ENCODE data around the gene MAB21L3. TPM values are rescaled to one million over a fixed set of nuclear protein-coding genes. Genes with fewer than 3 reads are reported as not detected.
A peak's percentile ranks its signal among the peaks of the same experiment; 100 is the strongest.

MAB21L3 gene
- total RNA-seq, 1 donor from 2014 or later, result not detected

DNA sequence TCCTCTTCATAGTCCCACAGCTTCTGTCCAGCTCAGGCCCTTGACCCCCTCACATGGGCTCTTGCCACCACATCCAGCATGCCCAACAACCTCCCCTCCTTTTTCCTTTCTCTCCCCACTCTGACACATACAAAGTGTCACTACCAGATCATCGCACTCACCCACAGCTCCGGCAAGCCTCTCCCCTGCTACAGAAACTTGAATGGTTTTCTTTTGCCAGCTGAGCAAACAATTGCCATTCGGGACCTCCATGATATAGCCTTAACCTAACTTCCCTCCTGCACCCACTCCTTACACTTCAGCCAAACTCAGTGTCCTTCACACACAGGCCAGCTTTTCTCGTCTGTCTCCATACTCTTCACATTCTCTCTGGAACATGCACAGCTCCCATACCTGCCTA lies 43.3 kb downstream of the MAB21L3 start:
- DNase-seq, result no peak
- peaks cover 7% of the 10 kb centered on the region for H3K9me3 Mint-ChIP-seq
- no peak overlapping the region for H3K4me3 Mint-ChIP-seq
- intact Hi-C loops (cut with micrococcal nuclease), result loop anchor here (5.0 kb wide), 3 partner anchors 333 to 418 kb away; partner anchors contain the start of gene CD58
- peaks cover 13% of the 10 kb centered on the region for H3K4me1 Mint-ChIP-seq
- peaks cover 3% of the 10 kb centered on the region for H3K36me3 Mint-ChIP-seq (ENCODE audit: low read depth)
- H3K27me3 Mint-ChIP-seq, result peaks cover 46% of the 10 kb centered on the region
- H3K27ac Mint-ChIP-seq, result no peak overlapping the region

- Mint-ChIP-seq H3K27ac (no peak overlapping the region), H3K4me1 (peaks cover 5% of the 10 kb centered on the region), H3K27me3 (peaks cover 48% of the 10 kb centered on the region), H3K4me3 (no peak overlapping the region), H3K36me3 (ENCODE audit: low read depth) (peaks cover 3% of the 10 kb centered on the region), H3K9me3 (peaks cover 7% of the 10 kb centered on the region)
- intact Hi-C loops (cut with micrococcal nuclease), result no loop called here
- no peak for DNase-seq
Observed at GRCh38 chr1:116157096-116157495, 45.9 kb downstream of the MAB21L3 start.

DNA sequence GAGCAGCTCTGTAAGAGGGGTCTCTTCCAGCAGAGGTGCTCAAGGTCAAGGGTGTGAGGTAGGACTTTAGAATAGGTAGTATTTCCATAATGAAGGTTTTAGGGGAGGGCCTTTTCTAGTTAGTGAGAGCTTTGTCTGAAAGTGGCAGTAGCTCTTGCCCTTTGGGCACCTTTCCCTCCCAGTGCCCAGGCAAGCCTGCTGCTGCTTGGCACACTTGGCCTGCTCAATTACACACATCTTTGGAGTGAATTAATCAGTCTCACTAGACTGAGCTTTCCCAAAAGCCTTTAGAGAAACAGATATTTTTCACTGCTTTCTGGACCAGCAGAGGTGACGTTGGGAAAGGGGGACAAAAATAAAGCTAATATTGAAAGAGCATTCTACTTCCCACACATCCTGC lies 48.0 kb downstream of the MAB21L3 start:
- H3K4me3 Mint-ChIP-seq, result no peak overlapping the region
- DNase-seq, result no peak
- no peaks in the 10 kb centered on the region for H3K4me1 Mint-ChIP-seq
- H3K27ac Mint-ChIP-seq, result no peak overlapping the region
- peaks cover 43% of the 10 kb centered on the region for H3K27me3 Mint-ChIP-seq
- peaks cover 7% of the 10 kb centered on the region for H3K9me3 Mint-ChIP-seq
- intact Hi-C loops (cut with micrococcal nuclease), result no loop called here
- peaks cover 3% of the 10 kb centered on the region for H3K36me3 Mint-ChIP-seq (ENCODE audit: low read depth)

DNA sequence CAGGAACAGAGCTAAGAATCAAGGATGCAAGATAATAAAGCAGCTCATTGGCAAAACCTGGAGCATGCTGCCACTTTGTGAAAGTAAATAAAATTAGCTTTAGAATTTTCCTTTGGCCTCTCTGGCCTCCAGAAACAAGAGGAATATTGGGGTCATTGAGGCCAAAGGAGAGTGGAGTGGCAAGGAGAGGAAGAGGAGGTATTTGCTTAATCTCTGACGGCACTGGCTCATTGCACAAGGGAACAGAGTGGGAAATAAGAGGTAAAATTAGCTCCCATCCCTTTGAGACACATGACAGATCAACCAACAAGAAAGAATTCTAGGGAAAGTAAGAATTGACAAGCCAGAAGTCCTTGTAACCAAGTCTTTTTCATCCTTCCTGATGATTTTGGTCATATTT lies 48.4 kb downstream of the MAB21L3 start:
- H3K27me3 Mint-ChIP-seq, result peaks cover 39% of the 10 kb centered on the region
- no peak overlapping the region for H3K4me3 Mint-ChIP-seq
- H3K27ac Mint-ChIP-seq, result no peak overlapping the region
- no peak for DNase-seq
- intact Hi-C loops (cut with micrococcal nuclease), result no loop called here
- H3K36me3 Mint-ChIP-seq (ENCODE audit: low read depth), result peaks cover 3% of the 10 kb centered on the region
- H3K9me3 Mint-ChIP-seq, result peaks cover 7% of the 10 kb centered on the region
- no peaks in the 10 kb centered on the region for H3K4me1 Mint-ChIP-seq

- Mint-ChIP-seq H3K27ac (no peak overlapping the region), H3K36me3 (ENCODE audit: low read depth) (peaks cover 3% of the 10 kb centered on the region), H3K27me3 (peaks cover 29% of the 10 kb centered on the region), H3K4me3 (no peak overlapping the region), H3K4me1 (no peaks in the 10 kb centered on the region), H3K9me3 (peaks cover 7% of the 10 kb centered on the region)
- intact Hi-C loops (cut with micrococcal nuclease), result no loop called here
- no peak for DNase-seq
Observed at GRCh38 chr1:116161390-116161789, 50.2 kb downstream of the MAB21L3 start.

- H3K9me3 Mint-ChIP-seq, result peaks cover 5% of the 10 kb centered on the region
- intact Hi-C loops (cut with micrococcal nuclease), result no loop called here
- no peak overlapping the region for H3K27ac Mint-ChIP-seq
- no peaks in the 10 kb centered on the region for H3K4me1 Mint-ChIP-seq
- peaks cover 24% of the 10 kb centered on the region for H3K27me3 Mint-ChIP-seq
- no peak for DNase-seq
- no peak overlapping the region for H3K4me3 Mint-ChIP-seq
- peaks cover 2% of the 10 kb centered on the region for H3K36me3 Mint-ChIP-seq (ENCODE audit: low read depth)
Observed at GRCh38 chr1:116161877-116162390, 50.7 kb downstream of the MAB21L3 start.

DNA sequence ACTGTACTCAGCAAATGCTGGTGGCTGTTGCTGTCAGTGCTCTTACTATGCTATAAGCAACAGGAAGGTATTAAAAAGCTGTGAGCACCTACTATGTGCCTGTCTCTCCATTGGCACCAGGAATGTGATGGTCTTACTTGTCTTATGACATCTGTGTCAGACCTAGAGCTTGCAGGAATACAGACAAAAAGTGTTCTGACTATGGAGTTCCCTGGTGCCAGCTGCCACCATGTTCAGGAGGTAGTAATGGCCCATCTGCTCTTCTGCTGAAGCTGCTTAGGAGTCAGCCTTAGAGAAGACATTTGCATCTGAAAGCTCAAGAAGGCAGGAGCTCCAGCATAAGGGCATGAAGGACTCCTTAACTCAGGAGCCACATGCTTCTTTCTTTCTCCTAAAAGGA lies 52.3 kb downstream of the MAB21L3 start:
- no peak for DNase-seq
- peaks cover 4% of the 10 kb centered on the region for H3K9me3 Mint-ChIP-seq
- no peak overlapping the region for H3K4me3 Mint-ChIP-seq
- intact Hi-C loops (cut with micrococcal nuclease), result no loop called here
- H3K4me1 Mint-ChIP-seq, result peaks cover 2% of the 10 kb centered on the region
- H3K27ac Mint-ChIP-seq, result no peak overlapping the region
- peaks cover 19% of the 10 kb centered on the region for H3K27me3 Mint-ChIP-seq
- H3K36me3 Mint-ChIP-seq (ENCODE audit: low read depth), result no peaks in the 10 kb centered on the region

DNA sequence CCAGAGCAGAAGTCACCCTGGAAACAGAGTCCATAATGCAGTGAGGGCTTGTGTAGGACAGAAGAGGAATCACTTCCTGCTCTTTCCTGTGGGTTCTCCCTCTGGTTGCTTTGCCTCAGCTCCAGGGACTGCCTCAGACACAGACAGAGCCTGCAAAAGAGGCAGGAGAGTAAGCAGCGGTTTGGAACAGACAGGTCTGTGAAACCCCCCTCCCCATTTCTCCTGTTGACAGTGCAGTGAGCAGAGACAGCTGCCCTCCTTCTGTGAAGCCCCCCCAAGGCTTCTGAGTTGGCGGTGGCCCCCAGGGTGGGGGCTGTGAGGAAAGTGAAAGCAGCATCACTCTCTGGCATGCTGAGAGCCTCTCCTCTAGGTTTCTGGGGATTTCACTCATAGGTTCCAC lies 53.0 kb downstream of the MAB21L3 start:
- Mint-ChIP-seq H3K27ac (no peak overlapping the region), H3K4me1 (peaks cover 9% of the 10 kb centered on the region), H3K27me3 (peaks cover 15% of the 10 kb centered on the region), H3K4me3 (no peak overlapping the region), H3K36me3 (ENCODE audit: low read depth) (no peaks in the 10 kb centered on the region), H3K9me3 (peaks cover under 1% of the 10 kb centered on the region)
- no peak for DNase-seq
- intact Hi-C loops (cut with micrococcal nuclease), result no loop called here

DNA sequence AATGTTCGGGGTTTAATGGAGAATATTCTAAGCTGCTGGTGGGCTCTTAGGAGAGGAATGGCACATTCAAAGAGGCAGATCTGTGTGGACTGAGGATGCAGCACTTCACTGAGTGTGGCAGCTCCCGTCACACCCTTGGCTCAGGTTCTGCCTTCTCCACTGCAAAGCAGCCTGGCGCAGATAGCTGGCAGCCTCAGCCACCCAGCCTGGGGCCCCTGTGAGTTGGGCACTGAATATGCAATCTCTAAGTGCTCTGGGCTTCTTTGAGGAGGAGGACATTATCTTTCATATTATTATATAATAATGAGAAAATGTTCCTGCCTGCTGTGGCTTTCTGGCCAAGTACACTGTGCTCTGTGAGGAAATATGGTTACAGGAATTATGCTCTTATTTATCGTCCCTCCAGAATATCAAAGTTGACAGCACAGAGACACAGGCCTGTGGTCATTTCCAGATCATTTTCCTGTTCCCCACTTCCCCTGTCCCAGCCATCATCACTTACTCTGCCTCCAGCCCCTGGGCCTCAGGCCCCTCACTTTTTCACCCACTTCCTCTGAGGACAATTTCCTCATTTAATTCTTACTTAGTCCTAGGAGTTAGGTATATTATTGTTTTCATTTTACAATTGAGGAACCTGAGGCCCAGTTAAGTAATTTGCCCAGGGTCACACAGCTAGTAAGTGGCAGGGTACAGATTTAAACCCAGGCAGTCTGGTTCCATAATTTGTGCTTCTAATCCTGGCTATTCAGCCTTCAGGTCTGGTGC lies 53.6 kb downstream of the MAB21L3 start:
- no peaks in the 10 kb centered on the region for H3K9me3 Mint-ChIP-seq
- no peak overlapping the region for H3K4me3 Mint-ChIP-seq
- H3K4me1 Mint-ChIP-seq, result peaks cover 9% of the 10 kb centered on the region
- intact Hi-C loops (cut with micrococcal nuclease), result no loop called here
- H3K27ac Mint-ChIP-seq, result no peak overlapping the region
- DNase-seq, result no peak
- no peaks in the 10 kb centered on the region for H3K36me3 Mint-ChIP-seq (ENCODE audit: low read depth)
- H3K27me3 Mint-ChIP-seq, result peaks cover 9% of the 10 kb centered on the region

DNA sequence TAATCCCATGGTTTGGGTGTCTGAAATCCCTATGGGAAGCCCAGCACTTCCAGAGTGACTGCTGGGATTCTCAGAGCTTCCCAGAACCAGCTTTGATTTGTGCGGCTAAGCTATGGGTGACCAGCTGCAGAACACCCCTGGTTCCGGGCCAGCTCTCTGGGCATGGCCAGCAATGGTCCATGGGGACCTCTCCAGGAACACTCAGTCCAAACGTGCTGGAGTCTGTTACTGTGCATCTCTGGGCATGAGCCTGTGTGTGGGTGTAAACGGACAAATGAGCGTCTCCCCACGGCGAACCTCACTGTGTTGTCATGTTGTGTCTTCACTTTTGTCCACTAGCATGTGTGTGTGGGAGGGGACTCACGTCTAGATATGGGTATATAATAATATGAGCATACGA lies 54.4 kb downstream of the MAB21L3 start:
- intact Hi-C loops (cut with micrococcal nuclease), result no loop called here
- Mint-ChIP-seq H3K36me3 (ENCODE audit: low read depth) (no peaks in the 10 kb centered on the region), H3K27me3 (peaks cover 13% of the 10 kb centered on the region), H3K4me1 (peaks cover 9% of the 10 kb centered on the region), H3K27ac (no peak overlapping the region), H3K4me3 (no peak overlapping the region), H3K9me3 (no peaks in the 10 kb centered on the region)
- DNase-seq, result no peak

GRCh38 chr1:116166011-116166571 lies 54.9 kb downstream of the MAB21L3 start:
- Mint-ChIP-seq H3K9me3 (no peaks in the 10 kb centered on the region), H3K36me3 (ENCODE audit: low read depth) (no peaks in the 10 kb centered on the region)
- intact Hi-C loops (cut with micrococcal nuclease), result no loop called here

DNA sequence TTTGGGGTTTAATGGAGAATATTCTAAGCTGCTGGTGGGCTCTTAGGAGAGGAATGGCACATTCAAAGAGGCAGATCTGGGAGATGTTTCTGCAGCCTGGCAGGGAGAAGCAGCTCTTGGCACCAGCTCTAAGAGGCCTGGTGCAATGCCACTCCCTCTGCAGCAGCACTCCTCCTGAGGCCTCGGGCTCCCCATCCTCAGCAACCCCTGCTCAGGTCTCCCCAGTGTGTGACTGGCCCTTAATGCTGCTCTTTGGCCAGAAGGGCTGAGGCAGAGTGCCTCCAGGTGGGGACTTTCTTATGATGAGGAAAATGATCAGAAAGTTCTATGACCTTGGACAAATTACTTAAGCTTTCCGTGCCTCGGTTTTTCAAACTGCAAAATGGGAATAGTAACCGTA lies 55.5 kb downstream of the MAB21L3 start:
- H3K4me3 Mint-ChIP-seq, result no peak overlapping the region
- no peak overlapping the region for H3K27ac Mint-ChIP-seq
- H3K4me1 Mint-ChIP-seq, result peaks cover 9% of the 10 kb centered on the region
- peaks cover 16% of the 10 kb centered on the region for H3K27me3 Mint-ChIP-seq
- no peaks in the 10 kb centered on the region for H3K9me3 Mint-ChIP-seq
- H3K36me3 Mint-ChIP-seq (ENCODE audit: low read depth), result no peaks in the 10 kb centered on the region
- no peak for DNase-seq
- intact Hi-C loops (cut with micrococcal nuclease), result no loop called here

More at GRCh38 chr1:116166011-116166571, 54.9 kb downstream of the MAB21L3 start:
- no peak for DNase-seq
- Mint-ChIP-seq H3K27me3 (peaks cover 16% of the 10 kb centered on the region), H3K27ac (no peak overlapping the region), H3K4me1 (peaks cover 9% of the 10 kb centered on the region), H3K4me3 (no peak overlapping the region)

DNA sequence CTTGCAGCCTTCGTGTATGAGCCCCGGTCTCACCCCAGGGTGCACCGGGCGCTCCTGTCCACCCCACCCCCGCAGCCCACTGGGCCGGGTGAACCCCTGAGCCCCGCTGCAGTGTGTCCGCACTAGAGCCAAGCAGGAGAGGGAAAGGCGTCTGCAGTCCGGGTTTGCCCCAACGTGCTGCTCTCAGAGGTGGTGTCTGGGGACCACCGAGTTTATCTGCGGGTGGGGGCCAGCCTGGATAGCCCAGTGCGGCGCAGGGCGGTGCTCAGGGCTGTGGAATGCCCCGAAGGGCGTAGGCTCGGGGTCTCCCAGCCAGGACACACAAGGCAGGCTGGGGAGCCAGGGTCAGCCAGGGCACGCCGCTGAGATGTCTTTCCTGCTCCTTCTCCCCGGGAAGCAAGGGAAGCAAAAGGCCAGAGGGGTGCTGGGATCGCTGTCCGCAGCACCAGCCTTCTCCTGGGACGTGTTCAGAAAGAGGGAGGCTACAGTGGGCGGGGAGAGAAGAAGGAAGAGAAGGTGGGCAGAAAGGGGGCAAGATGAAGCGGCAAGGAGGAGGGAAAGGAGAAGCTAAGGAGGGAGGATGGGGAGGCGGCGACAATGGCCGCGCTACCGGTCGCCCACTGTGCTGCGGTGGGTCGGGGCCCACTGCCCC lies 56.6 kb downstream of the MAB21L3 start:
- Mint-ChIP-seq H3K9me3 (no peaks in the 10 kb centered on the region), H3K27ac (peak overlapping the region; percentile 81), H3K4me3 (peak overlapping the region; percentile 85), H3K4me1 (peaks cover 9% of the 10 kb centered on the region), H3K36me3 (ENCODE audit: low read depth) (no peaks in the 10 kb centered on the region), H3K27me3 (peaks cover 25% of the 10 kb centered on the region)
- DNase-seq, result no peak
- intact Hi-C loops (cut with micrococcal nuclease), result loop anchor here (1.0 kb wide), 2 partner anchors 15 to 28 kb away; no protein-coding TSS in a partner anchor

Data from activated CD4-positive, alpha-beta T cell treated with anti-CD3 and anti-CD28 coated beads, Interleukin-2, amount 10 ng/mL, durations not matched to agents 24 days and 14 days (primary cell).